Type B pancreatic cell (in vitro differentiated cells): Measurements from ENCODE around the gene BLCAP. TPM values are rescaled to one million over a fixed set of nuclear protein-coding genes. Genes with fewer than 3 reads are reported as not detected.
"Not testable (repeated sequence)": the region's sequence is repeated elsewhere in the genome, so short reads cannot be mapped to it uniquely, and the experiment has no call there.

Experiments used
- DNase-seq: peaks from one replicate; pipeline ENCODE4 v3.0.0; 2021; ENCODE audit warnings: mixed read lengths; ENCODE audit not compliant: unreplicated experiment; ENCODE audit errors: extremely low spot score
- H3K27ac Mint-ChIP-seq: 2 replicates; pipeline ENCODE4 v1.8.0; 2021; ENCODE audit warnings: mild to moderate bottlenecking, mixed read lengths
- H3K27me3 Mint-ChIP-seq: 2 replicates; pipeline ENCODE4 v1.8.0; 2021; ENCODE audit warnings: mixed read lengths
- H3K36me3 Mint-ChIP-seq: 2 replicates; pipeline ENCODE4 v1.8.0; 2021; ENCODE audit warnings: mixed read lengths
- H3K4me1 Mint-ChIP-seq: one replicate; pipeline ENCODE4 v1.8.0; 2021; ENCODE audit warnings: mixed read lengths; ENCODE audit not compliant: unreplicated experiment
- H3K4me3 Mint-ChIP-seq: 2 replicates; pipeline ENCODE4 v1.8.0; 2021; ENCODE audit warnings: mild to moderate bottlenecking, mixed read lengths
- H3K9me3 Mint-ChIP-seq: 2 replicates; pipeline ENCODE4 v1.8.0; 2021; ENCODE audit warnings: mixed read lengths
- CTCF ChIP-seq: fragments of 200-600 bp; sonication (generic); conservative IDR thresholded peaks from 2 replicates; pipeline ENCODE4 v1.5.0; 2021; ENCODE audit warnings: antibody characterized with exemption, mild to moderate bottlenecking
- total RNA-seq: library from RNA; stranded (reverse); gene quantifications from 2 replicates; pipeline ENCODE4 v1.2.1, GENCODE V29; 2021; ENCODE audit warnings: low replicate concordance

Gene BLCAP
- total RNA-seq, 1 donor from 2014 or later = 79.7 TPM

- Mint-ChIP-seq H3K36me3 (no peaks in the 10 kb centered on the region), H3K27me3 (peaks cover 6% of the 10 kb centered on the region), H3K4me1 (peaks cover 12% of the 10 kb centered on the region), H3K27ac (peak overlapping the region; percentile 54), H3K9me3 (no peaks in the 10 kb centered on the region), H3K4me3 (no peak overlapping the region)
- TF ChIP-seq CTCF = no peak
- DNase-seq = peak; percentile 8
Measured at GRCh38 chr20:37560629-37561028, 33.0 kb upstream of the BLCAP start.

DNA sequence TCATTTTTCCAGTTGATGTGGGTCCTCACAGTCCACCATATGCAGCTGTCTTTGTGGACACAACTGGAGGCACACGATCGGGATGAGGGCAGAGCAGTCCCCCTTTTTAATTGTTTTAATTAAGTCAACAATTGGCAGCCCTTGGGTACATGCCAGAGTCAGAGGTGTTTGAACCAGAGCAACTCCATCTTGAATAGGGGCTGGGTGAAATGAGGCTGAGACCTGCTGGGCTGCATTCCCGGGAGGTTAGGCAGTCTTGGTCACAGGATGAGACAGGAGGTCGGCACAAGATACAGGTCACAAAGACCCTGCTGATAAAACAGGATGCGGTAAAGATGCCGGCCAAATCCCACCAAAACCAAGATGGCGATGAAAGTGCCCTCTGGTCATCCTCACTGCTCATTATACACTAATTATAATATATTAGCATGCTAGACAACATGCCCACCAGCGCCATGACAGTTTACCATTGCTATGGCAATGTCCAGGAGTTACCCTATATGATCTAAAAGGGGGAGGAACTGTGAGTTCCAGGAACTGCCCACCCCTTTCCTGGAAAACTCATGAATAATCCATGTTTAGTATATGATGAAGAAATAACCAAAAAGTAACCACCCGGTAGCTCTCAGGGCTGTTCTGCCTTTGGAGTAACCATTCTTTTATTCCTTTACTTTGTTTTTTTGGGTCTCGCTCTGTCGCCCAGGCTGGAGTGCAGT is 31.8 kb upstream of the BLCAP start:
- TF ChIP-seq CTCF = no peak
- Mint-ChIP-seq H3K27ac (no peak overlapping the region), H3K36me3 (no peaks in the 10 kb centered on the region), H3K4me3 (no peak overlapping the region), H3K27me3 (no peaks in the 10 kb centered on the region), H3K9me3 (no peaks in the 10 kb centered on the region), H3K4me1 (peaks cover 9% of the 10 kb centered on the region)
- no peak for DNase-seq

DNA sequence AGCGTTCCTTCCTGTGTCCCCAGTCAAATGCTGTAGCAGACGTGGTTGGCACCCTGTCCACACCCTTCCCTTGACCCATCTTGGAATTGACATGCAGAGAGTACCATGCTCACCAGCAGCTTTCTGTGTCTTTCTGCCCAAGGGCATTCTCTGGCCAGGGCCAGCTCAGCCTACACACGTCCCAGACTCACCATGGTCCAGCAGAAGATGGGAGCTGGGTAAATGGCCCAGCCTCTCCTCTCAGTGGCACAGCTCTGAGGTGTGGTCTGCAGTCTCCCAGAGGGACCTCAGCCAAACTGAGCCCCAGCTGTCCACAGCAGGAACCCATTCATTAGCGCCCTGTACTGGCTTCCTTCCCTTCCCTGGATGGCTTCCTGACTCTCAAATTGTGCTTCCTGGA is 31.1 kb upstream of the BLCAP start:
- Mint-ChIP-seq H3K4me3 (no peak overlapping the region), H3K27ac (no peak overlapping the region), H3K9me3 (no peaks in the 10 kb centered on the region), H3K4me1 (peaks cover 9% of the 10 kb centered on the region), H3K36me3 (no peaks in the 10 kb centered on the region), H3K27me3 (no peaks in the 10 kb centered on the region)
- TF ChIP-seq CTCF = no peak
- no peak for DNase-seq

DNA sequence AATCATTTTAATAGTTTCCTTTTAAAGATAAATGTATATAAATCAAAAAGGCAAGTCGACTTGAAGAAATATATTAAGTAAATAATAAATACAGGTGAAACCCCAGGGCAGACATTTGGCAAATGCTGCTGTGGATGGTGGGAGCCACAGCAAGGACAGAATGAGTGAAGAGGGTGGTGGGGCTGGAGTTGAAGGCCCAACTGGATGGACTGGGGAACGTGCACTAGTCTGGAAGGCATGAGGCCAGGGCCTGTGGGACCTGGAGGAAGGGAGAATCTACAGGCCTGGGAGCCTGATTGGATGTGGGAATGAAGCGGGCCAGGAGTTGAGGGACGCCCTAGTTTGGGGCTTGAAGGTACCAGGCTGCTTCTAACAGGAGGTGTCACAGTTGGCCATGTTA is 30.6 kb upstream of the BLCAP start:
- no peaks in the 10 kb centered on the region for H3K36me3 Mint-ChIP-seq
- DNase-seq = no peak
- peaks cover 9% of the 10 kb centered on the region for H3K4me1 Mint-ChIP-seq
- no peak overlapping the region for H3K4me3 Mint-ChIP-seq
- no peak overlapping the region for H3K27ac Mint-ChIP-seq
- no peaks in the 10 kb centered on the region for H3K27me3 Mint-ChIP-seq
- no peaks in the 10 kb centered on the region for H3K9me3 Mint-ChIP-seq
- TF ChIP-seq CTCF = no peak

DNA sequence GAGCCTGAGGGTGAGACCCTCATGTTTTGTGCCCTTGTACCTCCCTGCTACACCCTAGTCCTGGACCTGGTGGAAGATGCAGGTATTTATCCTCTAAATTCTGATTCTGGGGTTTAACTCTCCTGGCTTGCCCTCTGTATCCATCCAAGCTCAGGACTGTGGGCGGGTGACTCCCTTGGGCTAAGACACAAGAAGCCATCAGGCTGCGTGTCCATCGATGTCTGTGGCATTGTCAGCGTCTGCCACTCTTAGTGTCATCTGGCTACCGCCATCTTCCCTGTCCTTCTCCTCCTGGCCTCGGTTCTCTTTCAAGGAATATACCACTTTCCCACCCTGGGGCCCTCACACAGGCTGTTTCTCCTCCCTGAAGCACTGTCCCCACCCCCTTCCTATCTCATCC is 28.9 kb upstream of the BLCAP start:
- peaks cover 2% of the 10 kb centered on the region for H3K27me3 Mint-ChIP-seq
- H3K36me3 Mint-ChIP-seq = no peaks in the 10 kb centered on the region
- H3K27ac Mint-ChIP-seq = no peak overlapping the region
- H3K4me3 Mint-ChIP-seq = no peak overlapping the region
- peaks cover 9% of the 10 kb centered on the region for H3K4me1 Mint-ChIP-seq
- TF ChIP-seq CTCF = no peak
- H3K9me3 Mint-ChIP-seq = no peaks in the 10 kb centered on the region
- no peak for DNase-seq

DNA sequence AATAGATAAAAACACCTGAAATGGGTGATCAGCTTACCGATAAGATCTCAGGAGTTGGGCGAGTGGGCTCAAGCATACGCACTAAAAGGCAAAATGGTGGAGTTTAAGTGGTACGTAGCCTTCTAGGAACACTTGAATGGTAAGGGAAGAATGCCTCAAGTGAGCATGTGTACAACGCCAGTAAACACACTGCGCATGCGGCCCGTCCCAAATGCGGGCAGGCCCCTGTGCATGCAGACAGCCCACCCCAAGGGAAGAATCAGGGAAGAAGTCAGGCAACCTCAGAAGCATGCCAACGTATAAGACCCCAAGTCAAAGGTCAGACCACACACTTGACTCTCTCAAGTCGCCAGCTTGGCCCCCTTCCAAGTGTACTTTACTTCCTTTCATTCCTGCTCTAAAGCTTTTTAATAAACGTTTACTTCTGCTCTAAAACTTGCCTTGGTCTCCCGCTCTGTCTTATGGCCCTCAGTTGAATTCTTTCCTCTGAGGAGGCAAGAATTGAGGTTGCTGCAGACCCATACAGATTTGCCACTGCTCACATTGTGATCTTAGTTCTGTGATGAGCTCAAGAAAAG is 27.1 kb upstream of the BLCAP start:
- DNase-seq = peak; percentile 31
- not testable (repeated sequence) for H3K4me1 Mint-ChIP-seq, H3K27me3 Mint-ChIP-seq, H3K27ac Mint-ChIP-seq, H3K36me3 Mint-ChIP-seq, H3K9me3 Mint-ChIP-seq, H3K4me3 Mint-ChIP-seq
